SK-N-MC (cell line): Measurements from ENCODE around the gene EIF2B1.

Experiments
- EZH2 ChIP-seq: fragments of 200-600 bp; sonication (generic); IDR thresholded peaks from one replicate; pipeline ENCODE4 v1.6.1; 2017; ENCODE audit warnings: antibody characterized with exemption
- POLR2AphosphoS5 ChIP-seq: IDR thresholded peaks from 2 replicates; pipeline ENCODE4 v1.6.1; 2012; ENCODE audit warnings: mild to moderate bottlenecking, low read depth, low read length, borderline replicate concordance

GRCh38 chr12:123667771-123668170 lies 34.3 kb upstream of the EIF2B1 start:
- TF ChIP-seq EZH2, result no peak
- no peak for TF ChIP-seq POLR2AphosphoS5
